COLO829 (cell line): ENCODE data around the gene MMAA.
"Not testable (repeated sequence)": the region's sequence is repeated elsewhere in the genome, so short reads cannot be mapped to it uniquely, and the experiment has no call there.

ENCODE experiments used
- DNase-seq: peaks from one replicate; pipeline ENCODE4 v3.0.0; 2012; ENCODE audit warnings: low spot score

The MMAA gene

GRCh38 chr4:145635117-145635516 is 15.9 kb downstream of the MMAA start:
- no peak for DNase-seq

- no peak for DNase-seq
These were observed 16.4 kb downstream of the MMAA start for GRCh38 chr4:145635630-145636029.

DNA sequence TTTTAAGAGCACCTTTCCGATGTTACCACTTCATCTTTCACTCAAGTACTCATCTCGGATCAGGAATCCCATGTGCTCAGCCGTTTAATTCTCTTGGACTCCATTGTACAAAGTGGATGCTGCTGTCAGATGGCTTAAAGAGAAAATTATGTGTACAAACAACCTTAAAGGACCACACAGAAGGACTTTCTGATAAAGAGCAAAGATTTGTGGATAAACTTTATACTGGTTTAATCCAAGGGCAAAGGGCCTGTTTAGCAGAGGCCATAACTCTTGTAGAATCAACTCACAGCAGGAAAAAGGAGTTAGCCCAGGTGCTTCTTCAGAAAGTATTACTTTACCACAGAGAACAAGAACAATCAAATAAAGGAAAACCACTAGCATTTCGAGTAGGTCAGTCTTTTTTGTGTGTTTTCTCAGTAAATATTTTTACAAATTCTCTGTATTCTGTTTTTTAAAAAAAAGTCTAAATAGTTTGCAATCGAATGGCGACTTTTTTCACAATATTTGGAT is 20.1 kb downstream of the MMAA start:
- DNase-seq, result no peak

DNA sequence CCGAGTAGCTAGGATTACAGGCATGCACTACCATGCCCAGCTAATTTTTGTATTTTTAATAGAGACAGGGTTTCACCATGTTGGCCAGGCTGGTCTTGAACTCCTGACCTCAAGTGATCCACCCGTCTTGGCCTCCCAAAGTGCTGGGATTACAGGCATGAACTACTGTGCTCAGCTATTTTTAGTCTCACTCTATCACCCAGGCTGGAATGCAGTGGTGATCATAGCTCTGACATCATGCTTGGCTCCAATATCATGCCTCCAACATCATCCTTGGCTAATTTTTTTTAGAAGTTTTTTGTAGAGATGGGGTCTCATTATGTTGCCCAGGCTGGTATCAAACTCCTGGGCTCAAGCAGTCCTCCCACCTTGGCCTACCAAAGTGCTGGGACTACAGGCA is 21.1 kb downstream of the MMAA start:
- DNase-seq, result not testable (repeated sequence)

GRCh38 chr4:145643295-145643694 is 24.1 kb downstream of the MMAA start:
- DNase-seq, result no peak

DNA sequence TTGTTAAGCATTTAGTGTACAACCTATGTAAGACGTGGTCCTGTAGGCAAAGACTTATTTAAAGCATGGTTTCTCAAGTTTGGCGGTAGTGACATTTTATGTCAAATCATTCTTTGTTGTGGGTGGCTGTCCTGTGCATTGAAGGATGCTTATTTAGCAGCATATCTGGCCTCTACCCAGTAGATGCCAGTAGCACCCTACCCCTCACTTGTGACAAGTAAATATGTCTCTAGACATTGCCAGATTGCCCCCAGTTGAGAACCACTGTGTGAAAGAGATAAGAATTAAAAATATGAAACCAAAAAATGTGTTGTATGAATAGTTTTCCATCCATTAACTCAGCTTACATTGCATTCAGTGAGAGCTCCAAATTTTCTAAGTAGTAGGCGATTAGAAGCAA is 25.5 kb downstream of the MMAA start:
- no peak for DNase-seq

GRCh38 chr4:145656156-145656555 is 37.0 kb downstream of the MMAA start:
- no peak for DNase-seq

- DNase-seq, result no peak
These were observed 40.9 kb downstream of the MMAA start for GRCh38 chr4:145660064-145660463.

DNA sequence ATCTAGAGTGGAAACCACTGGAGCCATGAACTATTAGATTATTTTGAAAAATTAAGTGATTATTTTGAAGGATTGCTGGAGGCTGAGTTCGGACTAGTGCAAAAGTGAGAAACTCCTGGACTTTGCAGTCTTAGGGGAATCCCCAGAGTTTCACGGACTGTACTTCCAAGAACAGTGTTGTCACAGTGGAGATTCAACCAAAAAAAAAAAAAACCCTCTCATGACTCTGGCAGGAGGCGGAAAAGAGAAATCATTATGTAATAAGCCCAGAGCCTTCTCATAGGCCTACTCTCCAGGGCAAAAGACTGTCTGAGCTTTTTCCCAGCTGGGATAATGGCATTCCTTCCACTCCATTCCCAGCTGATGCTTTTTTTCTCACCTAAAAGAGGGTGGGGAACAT is 44.0 kb downstream of the MMAA start:
- DNase-seq, result no peak

DNA sequence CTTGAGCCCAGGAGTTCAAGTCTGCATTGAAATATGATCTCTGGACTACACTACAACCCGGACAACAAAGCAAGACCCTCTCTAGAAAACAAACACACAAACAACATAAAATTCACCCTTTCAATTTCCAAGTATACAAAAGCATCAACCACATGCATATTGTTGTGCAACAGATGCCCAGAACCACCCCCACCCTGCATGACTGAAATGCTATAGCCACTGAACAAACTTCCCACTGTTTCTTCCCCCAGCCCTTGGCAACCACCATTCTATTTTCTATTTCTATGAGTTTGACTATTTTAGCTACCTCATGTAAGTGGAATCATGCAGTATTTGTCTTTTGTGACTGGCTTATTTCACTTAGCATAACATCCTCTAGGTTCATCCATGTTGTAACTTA is 46.6 kb downstream of the MMAA start:
- no peak for DNase-seq

- no peak for DNase-seq
These were observed 51.2 kb downstream of the MMAA start for GRCh38 chr4:145670422-145670821.

DNA sequence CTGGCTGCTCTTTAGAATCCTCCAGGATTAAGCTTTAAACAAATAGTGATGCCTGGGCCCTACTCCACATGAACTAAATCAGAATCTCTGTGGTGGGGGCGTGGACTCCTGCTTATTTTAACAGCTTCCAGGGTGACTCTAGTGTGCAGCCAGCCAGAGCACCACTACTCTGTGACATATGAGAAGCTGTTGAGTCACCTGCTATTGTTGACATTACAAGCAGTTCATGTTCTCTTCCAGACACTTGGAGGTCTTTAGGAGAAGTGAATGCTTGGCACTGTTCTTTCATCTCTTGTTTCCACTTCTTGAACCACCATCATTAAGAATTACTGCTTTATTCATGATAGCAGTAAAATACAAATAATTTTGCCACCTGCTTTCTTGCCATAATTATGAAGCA is 60.3 kb downstream of the MMAA start:
- DNase-seq, result peak; percentile 32

GRCh38 chr4:145679991-145680455 is 60.8 kb downstream of the MMAA start, which contains the start of gene C4orf51:
Gene C4orf51, plus strand, starts transcription at chr4:145680146. Its CDS starts 58 bp downstream, at chr4:145680204.
- peak; percentile 35 for DNase-seq

- DNase-seq, result no peak
These were observed 61.7 kb downstream of the MMAA start for GRCh38 chr4:145680902-145681301.

GRCh38 chr4:145681518-145681917 is 62.3 kb downstream of the MMAA start:
- no peak for DNase-seq

- DNase-seq, result no peak
These were observed 62.8 kb downstream of the MMAA start for GRCh38 chr4:145681956-145682355.

- no peak for DNase-seq
These were observed 67.8 kb downstream of the MMAA start for GRCh38 chr4:145686991-145687390.

- no peak for DNase-seq
These were observed 71.4 kb downstream of the MMAA start for GRCh38 chr4:145690610-145691009.

DNA sequence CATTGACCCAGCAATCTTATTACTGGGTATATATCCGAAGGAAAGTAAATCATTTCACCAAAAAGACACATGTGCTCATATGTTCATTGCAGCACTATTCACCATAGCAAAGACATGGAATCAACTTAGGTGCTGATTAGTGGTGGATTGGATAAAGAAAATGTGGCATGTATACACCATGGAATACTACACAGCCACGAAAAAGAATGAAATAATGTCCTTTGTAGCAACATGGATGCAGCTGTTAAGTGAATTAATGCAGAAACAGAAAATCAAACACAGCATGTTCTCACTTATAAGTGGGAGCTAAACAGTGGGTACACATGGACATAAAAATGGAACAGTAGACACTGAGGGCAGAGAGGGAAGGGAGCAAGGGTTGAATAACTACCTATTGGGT is 72.2 kb downstream of the MMAA start:
- not testable (repeated sequence) for DNase-seq

GRCh38 chr4:145694929-145695328 is 75.7 kb downstream of the MMAA start:
- no peak for DNase-seq

- no peak for DNase-seq
These were observed 78.1 kb downstream of the MMAA start for GRCh38 chr4:145697332-145697731.

- no peak for DNase-seq
These were observed 79.3 kb downstream of the MMAA start for GRCh38 chr4:145698507-145698906.

DNA sequence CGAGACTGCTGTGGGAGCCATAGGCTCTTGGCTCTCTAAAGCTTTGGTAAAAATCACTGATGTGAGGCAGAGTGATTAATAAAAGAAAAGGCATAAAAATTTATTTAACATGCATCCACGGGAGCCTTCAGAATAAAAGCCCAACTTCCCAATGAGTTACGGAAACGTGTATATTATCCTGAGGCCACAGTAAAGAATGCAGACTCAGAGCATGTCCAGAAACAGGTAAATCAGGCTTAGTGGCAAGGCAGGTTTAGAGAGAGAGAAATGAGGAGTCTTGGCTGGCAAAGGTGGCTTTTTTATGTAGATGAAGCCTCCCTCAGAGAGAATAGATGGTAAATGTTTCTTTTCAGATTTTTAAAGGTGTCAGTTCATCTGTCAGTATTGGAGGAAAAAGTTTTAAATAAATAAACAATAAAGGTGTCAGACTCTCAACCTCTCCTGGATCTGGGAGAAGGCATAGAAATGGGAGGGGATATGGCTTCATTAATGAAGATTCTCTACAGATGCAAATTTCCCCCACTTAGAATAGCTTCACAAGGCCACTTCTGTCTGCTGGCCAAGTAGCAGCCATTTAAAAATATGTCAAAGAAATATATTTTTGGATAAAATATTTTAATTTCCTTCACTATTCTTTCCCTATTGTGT is 84.8 kb downstream of the MMAA start:
- DNase-seq, result no peak

DNA sequence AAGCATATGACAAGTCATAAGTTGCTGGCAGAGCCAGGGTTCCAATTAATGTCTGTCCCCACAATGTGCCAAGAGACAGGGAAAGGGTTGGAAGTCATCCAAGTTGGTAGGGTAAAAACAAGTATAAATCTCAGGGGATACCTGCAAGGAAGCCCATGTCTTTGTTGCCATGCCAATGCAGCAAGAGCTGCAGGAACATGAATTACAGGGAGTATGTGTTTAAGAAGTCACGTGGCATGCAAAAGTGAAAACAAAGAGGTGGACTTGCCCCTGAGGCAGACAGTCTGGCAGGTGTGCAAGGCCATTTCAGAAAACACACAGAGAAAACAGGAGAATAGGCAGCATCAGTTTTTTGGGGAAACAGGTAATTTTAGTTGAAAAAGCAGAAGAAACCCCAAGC is 90.2 kb downstream of the MMAA start:
- DNase-seq, result no peak
